CD14-positive monocyte (primary cell): ENCODE results near the gene COMP. TPM values are rescaled to one million over a fixed set of nuclear protein-coding genes. Genes with fewer than 3 reads are reported as not detected.

Experiments
- DNase-seq, 3 donors: peaks; one replicate each; pipeline ENCODE4 v3.0.0-alpha.2; 2011 to 2022
- H2AFZ ChIP-seq: 2 replicates; pipeline ENCODE4 v1.6.0; 2012; ENCODE audit warnings: mild to moderate bottlenecking, low read depth, low read length, inconsistent platforms; ENCODE audit not compliant: insufficient read depth, poor library complexity, severe bottlenecking
- H3K27ac ChIP-seq, 2 donors: 1 replicate in 1 of 2; 2 replicates in 1 of 2; pipeline ENCODE4 v1.5.1; 2012 to 2013; ENCODE audit warnings: low read length in 2 of 2, control low read depth in 1 of 2, inconsistent platforms in 1 of 2, low read depth in 1 of 2, mild to moderate bottlenecking in 1 of 2
- H3K27me3 ChIP-seq, 2 donors: one replicate each; pipeline versions ENCODE4 v1.6.0 to v1.6.1; 2011 to 2013; ENCODE audit warnings: low read length in 2 of 2; ENCODE audit not compliant: control insufficient read depth in 2 of 2, insufficient read depth in 2 of 2
- H3K36me3 ChIP-seq, 2 donors: replicated peaks in 1 of 2; 1 replicate in 1 of 2; 2 replicates in 1 of 2; pipeline versions ENCODE4 v1.5.1 to v1.6.1; 2012 to 2013; ENCODE audit warnings: low read length in 2 of 2, control low read depth in 1 of 2, inconsistent platforms in 1 of 2, mild to moderate bottlenecking in 1 of 2; ENCODE audit not compliant: insufficient read depth in 2 of 2, control insufficient read depth in 1 of 2
- H3K4me1 ChIP-seq, 2 donors: 1 replicate in 1 of 2; 2 replicates in 1 of 2; pipeline versions ENCODE4 v1.5.1 to v1.6.1; 2012 to 2013; ENCODE audit warnings: low read length in 2 of 2, control low read depth in 1 of 2, inconsistent platforms in 1 of 2, mild to moderate bottlenecking in 1 of 2, moderate library complexity in 1 of 2; ENCODE audit not compliant: insufficient read depth in 2 of 2, control insufficient read depth in 1 of 2
- H3K4me2 ChIP-seq: replicated peaks from 2 replicates; pipeline ENCODE3; 2012; ENCODE audit warnings: low read length, moderate library complexity, mild to moderate bottlenecking; ENCODE audit not compliant: poor library complexity, severe bottlenecking; ENCODE audit errors: extremely low read depth
- H3K4me3 ChIP-seq, 3 experiments: fragments of 200-600 bp in 1 of 3; sonication (generic) in 1 of 3; replicated peaks in 1 of 3; 1 replicate in 2 of 3; 2 replicates in 1 of 3; pipeline ENCODE4 v1.5.1; 2011 to 2013; ENCODE audit warnings: low read length in 3 of 3, mild to moderate bottlenecking in 3 of 3, control low read depth in 2 of 3, low read depth in 2 of 3, inconsistent platforms in 1 of 3, moderate library complexity in 1 of 3
- H3K79me2 ChIP-seq: 2 replicates; pipeline ENCODE4 v1.6.0; 2012; ENCODE audit warnings: mild to moderate bottlenecking, control low read depth, inconsistent platforms, low read length, moderate library complexity; ENCODE audit not compliant: insufficient read depth
- H3K9ac ChIP-seq: 2 replicates; pipeline ENCODE4 v1.6.0; 2017; ENCODE audit warnings: low read length, mild to moderate bottlenecking; ENCODE audit not compliant: insufficient read depth, poor library complexity, severe bottlenecking
- H3K9me3 ChIP-seq, 2 donors: replicated peaks in 1 of 2; 1 replicate in 1 of 2; 2 replicates in 1 of 2; pipeline versions ENCODE4 v1.5.1 to v1.6.1; 2012 to 2013; ENCODE audit warnings: low read length in 2 of 2, control low read depth in 1 of 2; ENCODE audit not compliant: control insufficient read depth in 1 of 2, insufficient read depth in 1 of 2
- H4K20me1 ChIP-seq: 2 replicates; pipeline ENCODE4 v1.6.0; 2012; ENCODE audit warnings: mild to moderate bottlenecking, low read length, control low read depth, moderate library complexity; ENCODE audit not compliant: insufficient read depth
- H3K27ac Mint-ChIP-seq, 7 donors: one replicate each; pipeline ENCODE4 v1.8.0; 2020; ENCODE audit warnings: mild to moderate bottlenecking in 7 of 7, mixed read lengths in 7 of 7, moderate library complexity in 6 of 7, inconsistent platforms in 2 of 7
- H3K27me3 Mint-ChIP-seq, 3 donors: one replicate each; pipeline ENCODE4 v1.8.0; 2021 to 2022; ENCODE audit warnings: low read depth in 3 of 3, mild to moderate bottlenecking in 3 of 3, mixed read lengths in 3 of 3, moderate library complexity in 3 of 3, inconsistent platforms in 1 of 3
- H3K36me3 Mint-ChIP-seq, 2 donors: one replicate each; pipeline ENCODE4 v1.8.0; 2020; ENCODE audit warnings: mixed read lengths in 2 of 2, inconsistent platforms in 1 of 2, mild to moderate bottlenecking in 1 of 2
- H3K4me1 Mint-ChIP-seq: one replicate; pipeline ENCODE4 v1.8.0; 2020; ENCODE audit warnings: mild to moderate bottlenecking, mixed read lengths
- H3K4me3 Mint-ChIP-seq, 2 donors: one replicate each; pipeline ENCODE4 v1.8.0; 2020; ENCODE audit warnings: mild to moderate bottlenecking in 2 of 2, mixed read lengths in 2 of 2, moderate library complexity in 1 of 2
- H3K9me3 Mint-ChIP-seq, 7 donors: one replicate each; pipeline ENCODE4 v1.8.0; 2020 to 2022; ENCODE audit warnings: mixed read lengths in 7 of 7, mild to moderate bottlenecking in 6 of 7, moderate library complexity in 6 of 7, inconsistent platforms in 2 of 7
- whole genome bisulfite sequencing: methylation state at CpG from one replicate; pipeline ENCODE4 v1.1.5; 2013; ENCODE audit warnings: missing lambda C conversion rate; ENCODE audit not compliant: insufficient coverage; 5-methylcytosine and 5-hydroxymethylcytosine counted together
- intact Hi-C, 2 donors: fragments of 100-400 bp; cut with micrococcal nuclease; formaldehyde crosslinking; loops; one replicate each; pipeline versions ENCODE4 v1.15.0 to v1.15.1; 2023
- polyA plus RNA-seq, 3 donors: library from polyadenylated mRNA; depleted of rRNA in 1 of 3; unstranded in 2 of 3; stranded (reverse) in 1 of 3; fragments of 300-500 nt in 2 of 3; fragments of >200 nt in 1 of 3; fragmentation: Illumina TruSeq in 2 of 3; gene quantifications; 1 replicate in 2 of 3; 2 replicates in 1 of 3; pipeline ENCODE4 v1.2.3, GENCODE V29; 2012 to 2021
- TF ChIP-seq, protein P1 (sequence below): fragments of 200-600 bp; IDR thresholded peaks from one replicate; pipeline ENCODE4 v1.8.0; 2022; ENCODE audit warnings: antibody characterized with exemption, mild to moderate bottlenecking

Gene COMP
- polyA plus RNA-seq, 3 donors = not detected

DNA sequence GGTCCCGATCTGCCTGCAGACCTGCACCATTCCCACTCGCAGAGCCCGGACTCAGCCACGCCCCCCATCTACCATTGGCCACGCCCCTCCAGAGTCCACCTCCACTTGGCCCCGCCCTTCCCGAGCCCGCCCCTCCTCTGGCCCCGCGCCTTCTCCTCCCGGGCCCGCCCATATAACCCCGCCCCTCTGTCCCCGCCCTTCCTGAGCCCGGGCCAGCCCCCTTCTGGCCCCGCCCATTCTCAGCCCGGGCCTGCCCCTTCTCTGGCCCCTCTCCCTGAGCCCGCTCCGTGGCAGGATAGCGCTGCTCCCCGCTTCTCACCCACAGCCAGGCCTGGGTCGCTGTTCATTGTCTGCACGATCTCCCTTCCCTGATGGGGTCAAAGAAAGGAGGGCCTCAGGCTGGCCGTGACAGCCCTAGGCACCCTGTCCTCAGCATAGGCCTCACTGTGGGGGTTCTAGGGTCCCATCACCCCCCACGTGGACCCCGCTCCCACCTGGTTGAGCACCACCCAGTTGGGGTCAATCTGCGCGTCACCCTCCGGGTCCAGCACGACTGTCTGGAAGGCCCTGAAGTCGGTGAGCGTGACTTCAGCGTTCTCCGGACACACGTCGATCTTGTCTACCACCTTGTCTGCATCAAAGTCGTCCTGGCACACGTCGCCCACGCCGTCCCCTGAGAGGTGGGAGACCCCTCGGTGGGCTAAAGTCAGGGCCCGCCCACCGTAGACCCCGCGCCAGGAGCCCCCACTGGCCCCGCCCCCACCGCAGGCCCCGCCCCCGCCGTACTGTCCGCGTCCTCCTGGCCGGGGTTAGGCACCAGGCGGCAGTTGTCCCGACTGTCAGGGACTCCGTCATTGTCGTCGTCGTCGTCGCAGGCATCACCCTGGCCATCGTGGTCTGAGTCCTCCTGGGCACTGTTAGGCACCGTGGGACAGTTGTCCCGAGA, 5.7 kb downstream of the COMP start:
- H3K4me3 ChIP-seq = peak overlapping the region in 1 of 3 experiments; percentile 61
- peaks cover 11 to 13% of the 10 kb centered on the region in 2 donors for H3K36me3 Mint-ChIP-seq
- H3K9me3 Mint-ChIP-seq = peaks cover 3 to 47% (median 28%) of the 10 kb centered on the region in 7 donors
- H3K9ac ChIP-seq = no peak overlapping the region
- H3K4me3 Mint-ChIP-seq = peak overlapping the region; percentile 55 to 95
- DNase-seq = peak; percentile 37 to 77 (median 57)
- intact Hi-C loops = no loop called here
- H3K27ac Mint-ChIP-seq = peak overlapping the region in 2 of 7 donors; percentile 50 to 53
- peaks cover 47% of the 10 kb centered on the region for H3K4me1 Mint-ChIP-seq
- TF ChIP-seq, protein P1, sequence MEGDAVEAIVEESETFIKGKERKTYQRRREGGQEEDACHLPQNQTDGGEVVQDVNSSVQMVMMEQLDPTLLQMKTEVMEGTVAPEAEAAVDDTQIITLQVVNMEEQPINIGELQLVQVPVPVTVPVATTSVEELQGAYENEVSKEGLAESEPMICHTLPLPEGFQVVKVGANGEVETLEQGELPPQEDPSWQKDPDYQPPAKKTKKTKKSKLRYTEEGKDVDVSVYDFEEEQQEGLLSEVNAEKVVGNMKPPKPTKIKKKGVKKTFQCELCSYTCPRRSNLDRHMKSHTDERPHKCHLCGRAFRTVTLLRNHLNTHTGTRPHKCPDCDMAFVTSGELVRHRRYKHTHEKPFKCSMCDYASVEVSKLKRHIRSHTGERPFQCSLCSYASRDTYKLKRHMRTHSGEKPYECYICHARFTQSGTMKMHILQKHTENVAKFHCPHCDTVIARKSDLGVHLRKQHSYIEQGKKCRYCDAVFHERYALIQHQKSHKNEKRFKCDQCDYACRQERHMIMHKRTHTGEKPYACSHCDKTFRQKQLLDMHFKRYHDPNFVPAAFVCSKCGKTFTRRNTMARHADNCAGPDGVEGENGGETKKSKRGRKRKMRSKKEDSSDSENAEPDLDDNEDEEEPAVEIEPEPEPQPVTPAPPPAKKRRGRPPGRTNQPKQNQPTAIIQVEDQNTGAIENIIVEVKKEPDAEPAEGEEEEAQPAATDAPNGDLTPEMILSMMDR = no peak
- H3K4me1 ChIP-seq = peaks cover 28 to 59% of the 10 kb centered on the region in 2 donors
- peaks cover 0 to 18% of the 10 kb centered on the region in 2 donors for H3K9me3 ChIP-seq
- H3K27ac ChIP-seq = no peak overlapping the region
- WGBS = 13% methylated on average over 62 of the region's 65 CpGs
- H3K27me3 ChIP-seq = peaks cover 20 to 56% of the 10 kb centered on the region in 2 donors
- no peaks in the 10 kb centered on the region for H3K36me3 ChIP-seq
- no peaks in the 10 kb centered on the region for H3K79me2 ChIP-seq
- H4K20me1 ChIP-seq = no peaks in the 10 kb centered on the region
- peak overlapping the region; percentile 57 for H2AFZ ChIP-seq
- H3K4me2 ChIP-seq = peak overlapping the region; percentile 60
- peaks cover 57 to 72% (median 61%) of the 10 kb centered on the region in 3 donors for H3K27me3 Mint-ChIP-seq

DNA sequence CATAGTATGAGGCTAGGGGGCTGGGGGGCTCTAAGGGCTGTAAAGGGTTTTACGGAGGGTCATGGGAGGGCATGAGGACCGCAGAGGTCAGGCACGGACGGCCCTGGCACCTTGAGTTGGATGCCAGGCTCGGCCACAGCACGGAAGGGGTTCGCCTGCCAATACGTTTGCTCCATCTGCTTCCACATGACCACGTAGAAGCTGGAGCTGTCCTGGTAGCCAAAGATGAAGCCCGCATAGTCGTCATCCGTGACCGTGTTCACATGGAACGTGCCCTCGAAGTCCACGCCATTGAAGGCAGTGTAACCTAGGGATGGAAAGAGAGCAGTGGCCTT, 6.4 kb downstream of the COMP start:
- no peak overlapping the region for H3K27ac Mint-ChIP-seq
- H3K4me2 ChIP-seq = peak overlapping the region; percentile 60
- no peak overlapping the region for H3K9ac ChIP-seq
- H3K4me3 ChIP-seq = peak overlapping the region in 1 of 3 experiments; percentile 61
- H3K9me3 ChIP-seq = peaks cover 0 to 18% of the 10 kb centered on the region in 2 donors
- H4K20me1 ChIP-seq = no peaks in the 10 kb centered on the region
- H3K36me3 Mint-ChIP-seq = peaks cover 7 to 9% of the 10 kb centered on the region in 2 donors
- peaks cover 3 to 41% (median 23%) of the 10 kb centered on the region in 7 donors for H3K9me3 Mint-ChIP-seq
- H3K4me1 ChIP-seq = peaks cover 24 to 52% of the 10 kb centered on the region in 2 donors
- TF ChIP-seq, protein P1 = no peak
- H3K36me3 ChIP-seq = no peaks in the 10 kb centered on the region
- DNase-seq = no peak
- H3K79me2 ChIP-seq = no peaks in the 10 kb centered on the region
- intact Hi-C loops = no loop called here
- peaks cover 50 to 65% (median 54%) of the 10 kb centered on the region in 3 donors for H3K27me3 Mint-ChIP-seq
- H3K4me3 Mint-ChIP-seq = peak overlapping the region in 1 of 2 donors; percentile 83
- H3K27me3 ChIP-seq = peaks cover 17 to 51% of the 10 kb centered on the region in 2 donors
- WGBS = 83% methylated on average over 16 of the region's 16 CpGs
- peaks cover 42% of the 10 kb centered on the region for H3K4me1 Mint-ChIP-seq
- H3K27ac ChIP-seq = no peak overlapping the region
- no peak overlapping the region for H2AFZ ChIP-seq
